Upper lobe of left lung (tissue), 6 donors: ENCODE data around the gene ABLIM3. TPM values are rescaled to one million over a fixed set of nuclear protein-coding genes. Genes with fewer than 3 reads are reported as not detected.
A peak's percentile ranks its signal among the peaks of the same experiment; 100 is the strongest.

Experiments
- ATAC-seq, 2 donors: fragments of 200-7000 bp; cut with Tn5 transposase; one replicate each; pipeline ENCODE4 v1.9.1; 2022; ENCODE audit warnings: mild to moderate bottlenecking in 2 of 2, moderate library complexity in 2 of 2; ENCODE audit not compliant: low FRiP score in 2 of 2
- DNase-seq, 2 donors: peaks; one replicate each; pipeline ENCODE4 v3.0.0-alpha.2; 2019 to 2020
- H3K27ac ChIP-seq, 4 donors: fragments of 200-600 bp; sonication (generic); one replicate each; pipeline ENCODE4 v1.5.1; 2016 to 2019
- H3K27me3 ChIP-seq, 4 donors: fragments of 200-600 bp; sonication (generic); one replicate each; pipeline ENCODE4 v1.5.1; 2017 to 2019
- H3K36me3 ChIP-seq, 4 donors: fragments of 200-600 bp; sonication (generic); one replicate each; pipeline ENCODE4 v1.5.1; 2016 to 2019
- H3K4me1 ChIP-seq, 4 donors: fragments of 200-600 bp; sonication (generic); one replicate each; pipeline ENCODE4 v1.5.1; 2018 to 2019
- H3K4me3 ChIP-seq, 4 donors: fragments of 200-600 bp; sonication (generic); one replicate each; pipeline ENCODE4 v1.5.1; 2017 to 2019; ENCODE audit warnings: mild to moderate bottlenecking in 2 of 4, moderate library complexity in 1 of 4
- H3K9me3 ChIP-seq, 4 donors: fragments of 200-600 bp; sonication (generic); one replicate each; pipeline ENCODE4 v1.5.1; 2018 to 2019
- EP300 ChIP-seq, 4 donors: sonication (generic); formaldehyde crosslinking; IDR thresholded peaks; one replicate each; pipeline ENCODE4 v1.5.1; 2017; ENCODE audit warnings: antibody characterized with exemption in 4 of 4, control low read depth in 2 of 4
- POLR2A ChIP-seq, 4 donors: fragments of 450-650 bp; IDR thresholded peaks; one replicate each; pipeline ENCODE4 v1.5.1; 2016 to 2017; ENCODE audit warnings: antibody characterized with exemption in 4 of 4, mild to moderate bottlenecking in 2 of 4
- POLR2AphosphoS5 ChIP-seq, 2 donors: sonication (generic); formaldehyde crosslinking; IDR thresholded peaks; one replicate each; pipeline ENCODE4 v1.5.1; 2017; ENCODE audit warnings: antibody characterized with exemption in 2 of 2
- WGBS, 2 donors: methylation state at CpG; one replicate each; pipeline ENCODE4 v1.1.5; 2017 to 2018; 5-methylcytosine and 5-hydroxymethylcytosine counted together
- total RNA-seq, 6 donors: library from RNA; depleted of rRNA in 4 of 6; stranded (reverse); fragments of >200 nt in 4 of 6; gene quantifications; one replicate each; pipeline versions ENCODE4 v1.1.0 to v1.2.1, GENCODE V29; 2016 to 2021
- TF ChIP-seq, protein P1 (sequence below), 6 experiments: fragments of 450-650 bp in 4 of 6; fragments of 200-600 bp in 2 of 6; sonication (generic) in 2 of 6; IDR thresholded peaks; one replicate each; pipeline ENCODE4 v1.5.1; 2016 to 2019; ENCODE audit warnings: antibody characterized with exemption in 6 of 6
- donor health status: DM: no; HTN: no; CAD: no; lungs with moderate emphysema.
- donor health status: DM: no; HTN: yes; CAD: no; lungs with severe emphysema.

ABLIM3 gene
- total RNA-seq, 6 donors from 2014 or later = 7.2 to 38.0 (median 21.0) TPM

DNA sequence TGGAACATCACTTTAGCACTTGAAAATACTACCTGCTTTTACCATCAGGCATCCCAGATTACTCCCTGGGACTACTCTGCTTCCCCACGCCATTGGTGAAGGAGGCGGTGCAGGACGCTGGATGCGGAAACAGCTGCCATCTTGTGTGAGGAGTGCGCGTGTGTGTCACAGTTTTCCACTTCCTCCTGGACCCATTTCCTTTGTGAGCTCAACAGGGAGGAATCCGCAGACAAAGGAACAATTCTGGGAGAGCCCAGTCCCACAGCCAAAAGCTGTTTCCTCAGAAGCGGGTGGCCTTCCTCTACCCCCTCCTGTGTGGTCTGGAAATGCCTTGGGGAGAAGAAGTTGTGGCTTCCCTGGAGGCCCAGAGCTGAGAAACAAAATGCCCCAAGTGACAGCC, 147.1 kb downstream of the ABLIM3 start:
- 49 to 61% methylated on average over 8 of the region's 8 CpGs for WGBS, 2 donors
- H3K27me3 ChIP-seq = no peaks in the 10 kb centered on the region
- H3K4me3 ChIP-seq = no peak overlapping the region
- peaks cover 8 to 44% (median 22%) of the 10 kb centered on the region in 4 donors for H3K4me1 ChIP-seq
- no peaks in the 10 kb centered on the region for H3K9me3 ChIP-seq
- ATAC-seq = peak; percentile 45 to 49
- DNase-seq = no peak
- peak overlapping the region; percentile 67 to 81 (median 78) for H3K27ac ChIP-seq
- TF ChIP-seq POLR2AphosphoS5 (IDR thresholded peaks at IDR 0.05) (peak; percentile 36 to 87), POLR2A (IDR thresholded peaks at IDR 0.05) (no peak), EP300 (IDR thresholded peaks at IDR 0.05) (peak in 2 of 4 donors; percentile 9 to 14)
- H3K36me3 ChIP-seq = no peaks in the 10 kb centered on the region

DNA sequence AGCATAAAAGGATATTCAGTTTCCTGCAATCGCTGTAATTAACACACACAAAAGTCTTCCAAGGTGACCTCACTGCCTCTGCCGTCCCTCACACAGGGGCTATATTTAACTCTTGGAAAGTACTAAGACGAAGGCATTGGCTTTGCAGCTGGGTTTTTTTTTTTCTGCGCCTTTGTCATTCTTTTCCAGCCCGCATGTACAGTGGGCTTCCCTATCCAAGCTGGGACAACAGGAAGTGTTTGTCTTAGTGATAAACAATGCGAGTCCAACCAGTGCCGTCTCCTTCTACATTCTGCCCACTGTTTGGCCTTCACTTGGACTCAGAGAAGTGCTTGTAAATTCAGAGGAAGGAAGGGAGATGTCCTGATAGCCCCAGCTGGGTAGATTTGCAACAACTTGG, 148.0 kb downstream of the ABLIM3 start:
- Histone ChIP-seq H3K4me1 (peaks cover 8 to 39% (median 14%) of the 10 kb centered on the region in 4 donors), H3K36me3 (no peaks in the 10 kb centered on the region), H3K27ac (peak overlapping the region; percentile 67 to 81 (median 78)), H3K4me3 (no peak overlapping the region), H3K9me3 (no peaks in the 10 kb centered on the region), H3K27me3 (no peaks in the 10 kb centered on the region)
- no peak for DNase-seq
- 26 to 31% methylated on average over 7 of the region's 7 CpGs for WGBS, 2 donors
- ATAC-seq = peak in 1 of 2 donors; percentile 5
- TF ChIP-seq POLR2A (IDR thresholded peaks at IDR 0.05) (no peak), POLR2AphosphoS5 (IDR thresholded peaks at IDR 0.05) (peak; percentile 38 to 48), EP300 (IDR thresholded peaks at IDR 0.05) (peak in 2 of 4 donors; percentile 26 to 84)
- TF ChIP-seq, protein P1, sequence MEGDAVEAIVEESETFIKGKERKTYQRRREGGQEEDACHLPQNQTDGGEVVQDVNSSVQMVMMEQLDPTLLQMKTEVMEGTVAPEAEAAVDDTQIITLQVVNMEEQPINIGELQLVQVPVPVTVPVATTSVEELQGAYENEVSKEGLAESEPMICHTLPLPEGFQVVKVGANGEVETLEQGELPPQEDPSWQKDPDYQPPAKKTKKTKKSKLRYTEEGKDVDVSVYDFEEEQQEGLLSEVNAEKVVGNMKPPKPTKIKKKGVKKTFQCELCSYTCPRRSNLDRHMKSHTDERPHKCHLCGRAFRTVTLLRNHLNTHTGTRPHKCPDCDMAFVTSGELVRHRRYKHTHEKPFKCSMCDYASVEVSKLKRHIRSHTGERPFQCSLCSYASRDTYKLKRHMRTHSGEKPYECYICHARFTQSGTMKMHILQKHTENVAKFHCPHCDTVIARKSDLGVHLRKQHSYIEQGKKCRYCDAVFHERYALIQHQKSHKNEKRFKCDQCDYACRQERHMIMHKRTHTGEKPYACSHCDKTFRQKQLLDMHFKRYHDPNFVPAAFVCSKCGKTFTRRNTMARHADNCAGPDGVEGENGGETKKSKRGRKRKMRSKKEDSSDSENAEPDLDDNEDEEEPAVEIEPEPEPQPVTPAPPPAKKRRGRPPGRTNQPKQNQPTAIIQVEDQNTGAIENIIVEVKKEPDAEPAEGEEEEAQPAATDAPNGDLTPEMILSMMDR (IDR thresholded peaks at IDR 0.05) = no peak

DNA sequence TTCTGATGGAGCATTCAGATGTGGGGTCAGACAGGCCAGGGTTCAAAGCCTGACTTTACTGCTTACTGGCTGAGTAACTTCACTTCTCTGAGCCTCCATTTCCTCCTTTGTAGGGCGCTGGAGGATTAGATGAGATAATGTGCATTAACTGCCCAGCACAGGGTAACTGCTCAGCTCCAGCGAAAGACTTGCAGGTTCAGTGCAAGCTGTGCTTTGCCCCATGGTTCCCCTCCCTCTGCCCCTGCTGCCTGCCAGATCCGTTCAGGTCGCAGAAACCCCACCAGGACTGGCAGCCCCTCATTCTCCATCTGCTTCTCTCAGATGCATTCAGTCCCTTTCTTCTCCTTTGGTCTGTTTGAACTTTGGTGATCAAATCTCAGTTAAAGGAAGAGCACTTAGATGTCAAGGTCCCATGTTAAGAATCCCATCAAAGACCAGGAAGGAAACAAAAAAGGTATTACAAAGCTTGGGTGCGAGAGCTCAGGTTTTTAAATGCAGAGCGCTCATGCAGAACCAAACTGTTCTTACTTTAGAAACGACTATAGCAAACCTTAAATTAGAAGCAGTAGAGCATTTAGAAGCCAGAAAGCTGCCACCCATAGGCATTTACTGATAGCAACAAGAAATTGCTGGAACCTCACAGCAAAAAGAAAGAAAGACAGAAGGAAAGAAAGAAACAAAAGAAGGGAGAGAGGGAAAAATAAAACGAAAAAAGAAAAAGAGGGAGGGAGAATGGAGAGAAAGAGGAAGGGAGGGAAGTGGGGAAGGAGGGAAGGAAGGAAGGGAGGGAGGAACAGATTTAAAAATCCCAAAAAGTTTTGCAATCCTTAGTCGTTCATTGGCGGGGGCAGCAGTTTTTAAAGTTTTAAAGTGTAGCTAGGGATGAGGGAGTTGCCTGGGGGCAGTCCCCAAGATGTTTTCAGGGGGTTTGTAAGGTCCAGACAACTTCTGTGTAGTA, 153.9 kb downstream of the ABLIM3 start:
- H3K4me1 ChIP-seq = peaks cover 23 to 52% (median 36%) of the 10 kb centered on the region in 4 donors
- H3K36me3 ChIP-seq = peaks cover 0 to 2% (median 0%) of the 10 kb centered on the region in 4 donors
- H3K4me3 ChIP-seq = no peak overlapping the region
- peak overlapping the region in 3 of 4 donors; percentile 11 to 49 (median 43) for H3K27ac ChIP-seq
- ATAC-seq = no peak
- H3K27me3 ChIP-seq = no peaks in the 10 kb centered on the region
- H3K9me3 ChIP-seq = no peaks in the 10 kb centered on the region
- TF ChIP-seq, protein P1 (IDR thresholded peaks at IDR 0.05) = no peak
- no peak for TF ChIP-seq EP300 (IDR thresholded peaks at IDR 0.05)
- no peak for TF ChIP-seq POLR2A (IDR thresholded peaks at IDR 0.05)
- TF ChIP-seq POLR2AphosphoS5 (IDR thresholded peaks at IDR 0.05) = no peak
- 44 to 49% methylated on average over 10 of the region's 10 CpGs for WGBS, 2 donors
- no peak for DNase-seq

DNA sequence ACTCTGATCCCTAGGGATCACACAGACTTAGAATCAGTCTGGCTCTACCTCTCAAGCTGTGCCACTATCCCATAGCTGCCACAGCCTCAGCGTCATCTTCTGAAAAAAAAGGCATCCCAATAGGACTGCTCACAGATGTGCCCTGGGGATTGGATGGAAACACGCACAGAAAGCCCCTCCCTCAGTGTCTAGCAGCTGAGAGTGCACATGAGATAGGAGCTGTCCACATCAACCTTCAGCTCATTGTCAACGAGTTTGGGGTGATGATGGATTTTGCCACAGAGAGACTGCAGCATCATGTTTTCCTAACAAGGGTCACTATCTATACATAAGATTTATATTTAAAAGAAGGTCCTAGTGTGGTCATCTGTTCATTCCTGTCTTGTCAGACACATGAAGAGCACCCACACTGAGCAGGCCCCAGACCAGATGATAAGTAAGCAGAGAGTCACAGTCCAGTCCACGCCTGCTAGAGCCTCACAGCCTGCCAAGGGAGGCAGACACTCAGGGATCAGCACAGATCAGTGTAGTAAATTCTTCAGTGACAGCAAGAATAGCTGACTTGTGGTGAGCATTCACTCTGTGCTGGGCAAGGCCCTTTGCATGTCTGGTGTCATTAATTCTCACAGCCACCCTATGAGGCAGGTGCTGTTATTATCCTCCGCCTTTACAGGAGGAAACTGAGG, 156.2 kb downstream of the ABLIM3 start:
- H3K36me3 ChIP-seq = peaks cover 0 to 14% (median 0%) of the 10 kb centered on the region in 4 donors
- ATAC-seq (no peak), DNase-seq (no peak)
- no peak overlapping the region for H3K4me3 ChIP-seq
- peak overlapping the region; percentile 4 to 77 (median 51) for H3K27ac ChIP-seq
- WGBS, 2 donors = 72 to 83% methylated on average over 5 of the region's 5 CpGs
- peaks cover 20 to 43% (median 38%) of the 10 kb centered on the region in 4 donors for H3K4me1 ChIP-seq
- no peaks in the 10 kb centered on the region for H3K9me3 ChIP-seq
- TF ChIP-seq POLR2A (IDR thresholded peaks at IDR 0.05) = no peak
- TF ChIP-seq, protein P1 (IDR thresholded peaks at IDR 0.05) = no peak
- no peak for TF ChIP-seq EP300 (IDR thresholded peaks at IDR 0.05)
- TF ChIP-seq POLR2AphosphoS5 (IDR thresholded peaks at IDR 0.05) = no peak
- no peaks in the 10 kb centered on the region for H3K27me3 ChIP-seq

DNA sequence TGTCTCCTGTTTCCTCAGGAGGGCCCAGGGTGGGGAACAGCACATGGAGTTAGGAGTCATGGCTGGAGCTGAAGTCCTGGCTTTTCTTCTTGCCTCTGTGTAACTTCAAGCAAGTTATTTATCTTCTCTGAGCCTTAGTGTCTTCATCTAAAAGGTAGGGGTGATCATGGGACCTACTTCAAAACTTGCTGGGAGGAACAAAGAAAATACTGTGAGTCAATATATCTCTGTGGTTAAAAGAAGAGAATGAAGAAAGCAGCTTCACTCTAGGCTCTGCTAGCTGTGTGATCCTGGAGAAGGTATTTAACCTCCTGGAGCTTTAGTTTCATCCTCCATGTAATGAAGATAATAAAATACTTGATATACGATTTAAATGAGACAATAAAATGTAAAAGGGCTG, 156.9 kb downstream of the ABLIM3 start:
- Histone ChIP-seq H3K4me3 (no peak overlapping the region), H3K4me1 (peaks cover 20 to 43% (median 38%) of the 10 kb centered on the region in 4 donors), H3K27me3 (no peaks in the 10 kb centered on the region), H3K9me3 (no peaks in the 10 kb centered on the region), H3K36me3 (peaks cover 0 to 18% (median 0%) of the 10 kb centered on the region in 4 donors), H3K27ac (peak overlapping the region; percentile 4 to 77 (median 51))
- WGBS, 2 donors = 41 to 61% methylated on average over 1 of the region's 1 CpG
- ATAC-seq (no peak), DNase-seq (no peak)
- TF ChIP-seq EP300 (IDR thresholded peaks at IDR 0.05) (no peak), POLR2AphosphoS5 (IDR thresholded peaks at IDR 0.05) (no peak), POLR2A (IDR thresholded peaks at IDR 0.05) (no peak)
- TF ChIP-seq, protein P1 (IDR thresholded peaks at IDR 0.05) = no peak
